Hindlimb muscle (tissue), 1 donor: ENCODE results near the gene PXT1. TPM values are rescaled to one million over a fixed set of nuclear protein-coding genes. Genes with fewer than 3 reads are reported as not detected.
"Not testable (repeated sequence)": the region's sequence is repeated elsewhere in the genome, so short reads cannot be mapped to it uniquely, and the experiment has no call there.

Experiments
- DNase-seq: peaks from one replicate; pipeline ENCODE4 v3.0.0-alpha.2; 2013
- polyA plus RNA-seq: library from polyadenylated mRNA; unstranded; fragments of 120-200 nt; gene quantifications from one replicate; pipeline ENCODE4 v1.2.1, GENCODE V29; 2013; ENCODE audit not compliant: insufficient read length

The PXT1 gene
- polyA plus RNA-seq: not detected

- peak; percentile 93 for DNase-seq
Observed at GRCh38 chr6:36442671-36443470, at the start of gene PXT1, which contains the start of gene KCTD20. TSS of gene PXT1 (minus strand) at chr6:36442854. CDS start at chr6:36426082, 16,772 bp downstream. TSS of gene KCTD20 (plus strand) at chr6:36443000. CDS start at chr6:36470098, 27,098 bp downstream.

DNA sequence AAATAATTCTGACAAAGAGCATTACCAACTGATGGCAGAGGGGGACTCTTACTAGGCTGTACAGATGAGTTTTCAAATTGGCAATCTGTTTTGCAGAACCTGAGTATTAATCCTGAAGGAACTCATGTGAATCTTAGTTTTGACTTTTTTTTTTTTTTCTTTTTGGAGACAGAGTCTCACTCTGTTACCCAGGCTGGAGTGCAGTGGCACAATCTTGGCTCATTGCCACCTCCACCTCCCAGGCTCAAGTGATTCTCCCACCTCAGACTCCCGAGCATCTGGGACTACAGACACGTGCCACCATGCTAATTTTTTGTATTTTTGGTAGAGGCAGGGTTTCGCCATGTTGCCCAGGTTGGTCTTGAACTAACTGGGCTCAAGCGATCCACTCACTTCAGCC lies 49.4 kb upstream of the PXT1 start:
- no peak for DNase-seq

GRCh38 chr6:36491378-36491965 lies 48.8 kb upstream of the PXT1 start:
- DNase-seq: no peak

DNA sequence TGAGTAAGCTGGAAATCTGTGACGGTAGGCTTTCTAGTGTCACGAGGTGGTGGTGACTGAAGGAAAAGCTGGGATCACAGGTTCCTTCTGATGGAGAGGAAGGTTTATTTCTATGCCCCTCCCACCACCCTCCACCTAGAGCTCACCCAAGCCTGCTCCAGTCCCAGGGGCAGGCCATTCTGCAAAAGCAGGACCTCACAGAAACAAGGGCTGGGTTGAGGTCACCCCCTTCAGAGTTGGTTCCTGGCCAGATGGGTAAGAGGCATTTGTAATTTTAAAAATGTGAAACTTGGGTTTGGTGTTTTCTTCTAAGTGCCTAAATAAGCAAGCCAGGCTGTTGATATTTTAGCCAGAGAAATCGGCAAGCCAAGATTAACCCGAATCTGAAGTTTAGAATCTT lies 46.8 kb upstream of the PXT1 start:
- DNase-seq: no peak

DNA sequence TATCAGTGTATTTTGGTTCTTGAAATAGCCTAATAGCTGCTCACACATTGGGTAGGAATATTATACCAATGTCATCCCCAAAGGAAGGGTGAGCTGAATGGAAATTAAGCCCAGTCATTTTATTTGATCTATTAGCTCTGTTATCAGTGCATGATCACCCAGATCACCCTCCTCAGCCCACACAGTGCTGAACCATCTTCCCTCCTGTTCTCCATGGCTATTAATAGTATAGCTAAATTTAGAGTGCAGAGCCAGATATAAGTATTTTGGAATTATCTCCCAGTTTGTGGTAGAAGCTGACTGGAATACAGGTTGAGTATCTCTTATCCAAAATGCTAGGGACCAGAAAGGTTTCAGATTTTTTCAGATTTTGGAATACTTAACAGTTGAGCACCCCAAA lies 45.6 kb upstream of the PXT1 start:
- DNase-seq: no peak

GRCh38 chr6:36487698-36488097 lies 45.0 kb upstream of the PXT1 start:
- DNase-seq: no peak

DNA sequence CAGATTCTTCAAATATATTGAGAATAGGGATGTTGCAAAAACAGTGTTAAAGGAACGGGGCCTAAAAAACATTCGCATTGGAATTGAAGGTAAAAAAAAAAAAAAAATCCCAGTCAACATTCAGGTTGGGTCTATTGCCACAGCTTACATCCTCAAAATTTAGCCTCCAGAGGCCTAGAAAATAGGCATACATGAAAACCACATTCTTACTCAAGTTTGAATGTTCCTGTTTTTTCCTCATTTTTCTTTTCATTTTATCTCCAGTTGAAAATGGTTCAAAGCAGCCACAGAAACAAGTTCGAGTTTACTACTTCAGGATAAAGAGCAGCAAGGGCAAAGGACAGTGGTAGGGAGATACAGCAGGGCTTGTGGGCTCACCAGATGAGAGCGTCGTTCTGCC lies 42.1 kb upstream of the PXT1 start:
- no peak for DNase-seq

DNA sequence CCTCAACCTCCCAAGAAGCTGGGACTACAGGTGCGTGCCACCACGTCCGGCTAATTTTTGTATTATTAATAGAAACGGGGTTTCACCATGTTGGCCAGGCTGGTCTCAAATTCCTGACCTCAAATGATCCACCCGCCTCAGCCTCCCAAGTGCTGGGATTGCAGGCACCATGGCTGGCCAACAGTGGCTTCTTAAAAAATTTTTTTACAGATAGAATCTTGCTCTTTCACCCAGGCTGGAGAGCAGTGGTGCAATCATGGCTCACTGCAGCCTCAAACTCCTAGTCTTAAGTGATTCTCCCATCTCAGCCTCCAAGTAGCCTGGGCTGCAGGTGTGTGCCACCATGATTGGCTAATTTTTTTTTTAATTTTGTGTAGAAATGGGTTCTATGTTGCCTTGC lies 40.7 kb upstream of the PXT1 start:
- not testable (repeated sequence) for DNase-seq

- no peak for DNase-seq
Observed at GRCh38 chr6:36479256-36479655, 36.6 kb upstream of the PXT1 start.

DNA sequence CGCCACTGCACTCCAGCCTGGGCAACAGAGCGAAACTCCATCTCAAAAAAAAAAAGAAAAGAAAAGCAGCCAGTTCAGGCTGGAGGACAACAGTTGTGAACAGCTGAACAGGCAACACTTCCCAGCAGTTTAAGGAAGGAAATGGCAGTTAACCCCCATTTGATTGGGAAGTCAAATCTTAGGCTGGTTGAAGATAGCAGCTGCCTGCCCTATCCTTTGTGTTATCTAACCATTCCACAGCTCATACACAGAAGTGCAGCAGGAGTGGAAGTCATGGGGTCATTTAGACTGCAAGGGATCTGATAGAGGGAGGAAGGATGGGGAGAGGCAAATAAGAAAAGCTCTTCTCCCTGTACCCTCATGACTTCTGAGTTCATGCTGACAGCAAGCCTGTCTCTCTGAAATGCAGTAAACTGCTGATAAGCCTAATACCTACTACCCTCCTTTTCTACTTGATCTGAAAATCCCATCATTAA lies 35.4 kb upstream of the PXT1 start:
- DNase-seq: no peak

GRCh38 chr6:36469946-36470345 lies 27.3 kb upstream of the PXT1 start:
- no peak for DNase-seq

DNA sequence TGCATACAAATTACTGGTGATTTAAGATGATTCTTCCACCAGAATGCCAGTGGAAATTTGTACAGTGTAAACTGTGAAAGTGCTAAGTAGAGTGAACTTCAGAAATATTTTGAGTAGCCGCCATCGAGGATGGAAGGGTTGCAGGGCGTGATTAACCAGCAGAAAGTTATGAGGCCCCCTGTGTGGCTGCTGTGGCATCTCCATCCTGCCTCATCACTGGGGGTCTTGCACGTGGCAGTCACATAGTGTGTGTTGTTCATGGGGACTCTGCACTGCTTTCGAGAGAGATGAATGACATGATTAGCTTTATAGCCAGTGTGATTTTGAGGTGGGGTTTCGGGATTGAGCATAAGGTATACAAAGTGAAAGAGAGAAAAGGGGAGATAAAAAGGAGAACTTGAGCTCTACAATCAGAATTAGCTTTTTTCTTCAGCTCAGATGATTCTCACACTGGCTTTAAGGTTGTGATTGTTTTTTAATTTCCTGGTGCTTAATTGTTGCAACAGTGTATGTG lies 26.6 kb upstream of the PXT1 start:
- DNase-seq: no peak

DNA sequence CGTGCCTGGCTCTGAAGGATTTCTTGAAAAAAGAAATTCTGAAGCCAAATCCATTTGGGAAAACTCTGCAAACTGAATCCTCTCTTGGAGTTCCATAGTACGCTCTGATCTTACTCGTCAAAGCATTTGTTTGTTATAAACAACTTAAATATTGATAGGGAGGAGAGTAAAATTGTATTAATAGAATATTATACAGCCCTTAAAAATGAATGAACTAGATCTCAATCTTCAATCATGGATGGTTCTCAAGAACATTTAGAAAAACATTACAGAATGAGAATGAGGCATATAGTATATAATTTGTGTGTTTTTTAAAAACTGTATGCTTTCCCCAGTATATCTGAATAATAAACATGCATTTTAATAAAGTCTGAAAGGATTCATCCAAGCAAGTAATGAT lies 25.0 kb upstream of the PXT1 start:
- no peak for DNase-seq

GRCh38 chr6:36464233-36464632 lies 21.6 kb upstream of the PXT1 start:
- DNase-seq: no peak

DNA sequence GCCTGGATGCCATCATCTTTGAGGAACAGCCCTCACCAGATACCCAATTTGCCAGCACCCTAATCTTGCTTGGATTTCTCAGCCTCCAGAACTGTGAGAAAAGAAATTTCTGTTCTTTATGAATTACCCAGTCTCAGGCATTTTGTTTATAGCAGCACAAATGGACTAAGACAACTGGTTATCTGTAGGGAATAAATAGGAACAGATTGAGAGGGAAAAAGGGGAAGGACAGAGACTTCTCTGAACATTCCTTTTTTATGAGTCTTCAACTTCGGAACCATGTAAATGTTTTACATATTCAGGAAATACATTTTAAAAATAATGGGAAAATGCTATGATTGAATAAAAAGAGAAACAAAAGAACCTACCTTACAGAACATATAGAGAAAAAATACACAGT lies 21.0 kb upstream of the PXT1 start:
- DNase-seq: no peak

DNA sequence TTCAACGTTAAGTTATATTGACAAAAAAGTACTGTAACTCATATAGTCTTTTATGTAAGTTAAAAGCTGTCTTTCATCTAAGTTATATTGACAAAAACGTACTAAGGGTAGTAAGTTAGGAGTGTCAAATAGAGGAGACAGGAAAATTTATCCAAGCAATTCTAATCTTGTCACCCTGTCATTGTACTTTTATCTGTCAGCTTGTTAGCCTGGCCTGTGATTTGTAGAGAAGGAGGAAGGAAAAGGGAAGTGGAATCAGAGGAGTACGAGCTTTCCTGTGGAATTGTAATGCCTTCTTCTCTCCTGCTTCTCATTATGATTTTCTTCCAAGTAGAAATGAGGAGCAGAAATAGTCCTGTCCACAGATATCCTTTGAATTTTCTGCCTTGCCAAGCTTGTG lies 19.0 kb upstream of the PXT1 start:
- no peak for DNase-seq

DNA sequence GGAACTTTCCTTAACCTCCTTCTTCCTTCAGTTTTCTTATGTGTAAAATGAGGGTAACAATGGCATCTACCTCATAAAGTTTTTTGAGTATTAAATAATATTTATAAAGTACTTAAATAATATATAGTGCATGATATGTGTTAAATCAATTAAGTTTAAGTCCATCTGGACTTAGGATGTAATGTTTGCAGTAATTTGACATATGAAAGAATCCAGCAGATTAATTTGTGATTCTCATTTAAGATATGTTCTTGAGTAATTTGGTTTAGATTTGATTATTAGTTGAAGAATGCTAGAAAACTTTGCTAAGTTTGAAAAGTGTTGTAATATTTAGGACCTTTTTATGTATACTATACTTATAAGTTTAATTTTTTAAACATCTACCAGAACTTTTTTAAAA lies 18.3 kb upstream of the PXT1 start:
- DNase-seq: no peak

- no peak for DNase-seq
Observed at GRCh38 chr6:36459501-36459900, 16.8 kb upstream of the PXT1 start.

GRCh38 chr6:36455486-36456027 lies 12.9 kb upstream of the PXT1 start:
- DNase-seq: no peak

DNA sequence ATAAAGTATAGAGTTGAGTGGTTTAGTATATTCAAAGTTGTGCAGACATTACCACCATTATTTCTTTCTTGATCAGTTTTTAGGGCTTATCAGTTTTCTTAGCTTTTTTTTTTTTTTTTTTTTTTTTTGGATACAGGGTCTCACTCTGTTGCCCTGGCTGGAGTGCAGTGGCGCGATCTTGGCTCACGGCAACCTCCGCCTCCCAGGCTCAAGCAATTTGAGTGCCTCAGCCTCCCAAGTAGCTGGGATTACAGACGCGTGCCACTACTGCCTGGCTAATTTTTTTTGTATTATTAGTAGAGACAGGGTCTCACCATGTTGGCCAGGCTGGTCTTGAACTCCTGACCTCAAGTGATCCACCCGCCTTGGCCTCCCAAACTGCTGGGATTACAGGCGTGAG lies 10.2 kb upstream of the PXT1 start:
- not testable (repeated sequence) for DNase-seq

- DNase-seq: not testable (repeated sequence)
Observed at GRCh38 chr6:36449173-36449572, 6.5 kb upstream of the PXT1 start.

- no peak for DNase-seq
Observed at GRCh38 chr6:36445621-36446020, 3.0 kb upstream of the PXT1 start.

- no peak for DNase-seq
Observed at GRCh38 chr6:36444470-36444869, 1.8 kb upstream of the PXT1 start.
